Right ventricle myocardium superior (tissue), 1 donor: ENCODE data around the gene FEV. TPM values are rescaled to one million over a fixed set of nuclear protein-coding genes. Genes with fewer than 3 reads are reported as not detected.

Source experiments
- ATAC-seq: fragments of 200-7000 bp; cut with Tn5 transposase; one replicate; pipeline ENCODE4 v1.9.1; 2020; ENCODE audit warnings: mild to moderate bottlenecking; ENCODE audit not compliant: poor library complexity
- DNase-seq: peaks from one replicate; pipeline ENCODE4 v3.0.0-alpha.2; 2020
- intact Hi-C: fragments of 100-400 bp; cut with DNase I; formaldehyde crosslinking; loops from one replicate; pipeline ENCODE4 v1.11.2; 2022
- total RNA-seq: library from RNA; stranded (reverse); fragmentation: NEBNext Ultra II Directional; extraction: Animal tissue kit (Norgen Biotek cat#: 25700); gene quantifications from one replicate; pipeline ENCODE4 v1.2.1, GENCODE V29; 2021
- donor health status: DM: no; HTN: yes; CAD: no; lungs with severe emphysema.

Gene FEV
- total RNA-seq, 1 donor from 2014 or later, result not detected

DNA sequence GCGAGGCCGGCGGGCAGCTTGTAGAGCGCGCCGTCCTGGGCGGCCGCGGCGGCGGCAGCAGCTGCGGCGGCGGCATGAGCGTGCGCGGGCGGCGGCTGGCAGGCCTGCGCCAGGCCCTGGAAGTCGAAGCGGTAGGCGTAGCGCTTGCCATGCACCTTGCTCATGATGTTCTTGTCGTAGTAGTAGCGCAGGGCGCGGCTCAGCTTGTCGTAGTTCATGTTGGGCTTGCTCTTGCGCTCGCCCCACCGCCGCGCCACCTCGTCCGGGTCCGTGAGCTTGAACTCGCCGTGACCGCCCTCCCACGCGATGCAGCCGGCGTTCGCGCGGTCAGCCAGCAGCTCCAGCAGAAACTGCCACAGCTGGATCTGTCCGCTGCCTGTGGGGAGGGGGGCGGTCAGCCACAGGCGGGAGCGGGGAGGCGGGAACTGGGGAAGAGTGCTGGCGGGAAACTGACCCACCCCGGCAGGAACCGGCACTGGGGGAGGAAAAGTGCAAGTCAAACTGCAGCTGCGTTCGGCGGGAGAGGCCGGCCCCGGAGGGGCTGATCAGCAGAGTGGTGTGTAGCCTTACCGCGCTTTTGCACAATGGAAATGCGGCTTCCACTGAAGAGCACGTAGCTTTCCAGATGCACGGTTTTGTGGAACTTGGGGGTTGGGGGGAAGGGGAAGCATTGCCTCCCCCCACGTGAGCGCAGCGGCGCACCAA, 3.0 kb downstream of the FEV start:
- peak; percentile 36 for ATAC-seq
- intact Hi-C loops, result no loop called here
- no peak for DNase-seq

DNA sequence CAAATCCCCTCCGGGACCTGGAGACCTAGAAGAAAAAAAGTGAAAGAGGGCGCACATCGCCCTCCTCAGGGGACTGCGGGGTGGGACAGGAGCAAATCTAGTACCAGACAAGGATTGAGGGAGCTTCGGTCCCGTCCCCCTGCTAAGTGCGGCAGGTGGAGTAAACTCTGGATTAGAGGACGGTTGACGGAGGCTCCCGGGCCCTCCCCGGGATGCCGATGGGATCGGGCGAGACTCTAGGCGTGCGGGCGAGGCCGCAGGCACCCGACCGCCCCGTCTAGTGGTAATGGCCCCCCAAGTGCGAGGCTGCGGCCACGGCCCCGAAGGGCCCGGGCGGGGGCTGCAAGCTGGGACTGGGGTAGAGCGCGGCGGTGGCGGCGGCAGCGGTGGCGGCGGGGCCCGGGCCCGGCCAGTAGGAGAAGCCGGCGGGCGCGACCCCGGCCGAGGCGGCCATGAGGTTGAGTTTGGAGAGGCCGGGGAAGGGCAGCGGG, 3.5 kb downstream of the FEV start:
- DNase-seq (no peak), ATAC-seq (no peak)
- intact Hi-C loops, result no loop called here

DNA sequence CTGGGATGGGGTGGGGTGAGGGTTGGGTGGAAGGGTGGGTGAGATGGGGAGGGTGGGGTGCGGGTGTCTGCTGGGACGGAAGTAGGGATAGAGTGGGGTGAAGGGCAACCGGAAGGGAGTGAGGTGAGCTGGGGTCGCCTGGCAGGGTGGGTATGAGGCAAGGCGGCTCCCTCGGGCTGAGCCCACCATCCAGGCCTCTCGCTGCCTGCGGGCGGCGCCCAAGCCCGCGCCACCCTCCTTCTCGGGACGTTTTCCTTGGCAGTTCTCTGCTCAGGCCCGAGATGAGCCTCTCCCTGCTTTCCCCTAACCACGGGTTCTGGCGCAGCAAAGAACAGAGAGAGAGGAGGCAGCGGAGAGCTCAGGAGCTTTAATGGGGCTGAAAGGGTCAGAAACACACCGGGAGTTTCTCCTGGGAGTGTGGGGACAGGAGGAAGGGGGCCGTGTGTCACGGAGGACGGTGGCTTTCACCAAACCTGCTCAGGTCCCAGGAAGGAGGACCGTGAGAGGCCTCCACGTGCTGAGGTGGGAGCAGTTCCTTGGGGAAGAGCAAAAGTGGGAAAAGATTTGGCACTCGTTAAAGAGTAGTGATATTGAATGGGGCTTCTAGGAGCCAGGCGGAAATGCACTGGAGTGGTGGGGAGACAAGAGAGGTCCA, 4.1 kb downstream of the FEV start:
- intact Hi-C loops, result no loop called here
- ATAC-seq (no peak), DNase-seq (no peak)

DNA sequence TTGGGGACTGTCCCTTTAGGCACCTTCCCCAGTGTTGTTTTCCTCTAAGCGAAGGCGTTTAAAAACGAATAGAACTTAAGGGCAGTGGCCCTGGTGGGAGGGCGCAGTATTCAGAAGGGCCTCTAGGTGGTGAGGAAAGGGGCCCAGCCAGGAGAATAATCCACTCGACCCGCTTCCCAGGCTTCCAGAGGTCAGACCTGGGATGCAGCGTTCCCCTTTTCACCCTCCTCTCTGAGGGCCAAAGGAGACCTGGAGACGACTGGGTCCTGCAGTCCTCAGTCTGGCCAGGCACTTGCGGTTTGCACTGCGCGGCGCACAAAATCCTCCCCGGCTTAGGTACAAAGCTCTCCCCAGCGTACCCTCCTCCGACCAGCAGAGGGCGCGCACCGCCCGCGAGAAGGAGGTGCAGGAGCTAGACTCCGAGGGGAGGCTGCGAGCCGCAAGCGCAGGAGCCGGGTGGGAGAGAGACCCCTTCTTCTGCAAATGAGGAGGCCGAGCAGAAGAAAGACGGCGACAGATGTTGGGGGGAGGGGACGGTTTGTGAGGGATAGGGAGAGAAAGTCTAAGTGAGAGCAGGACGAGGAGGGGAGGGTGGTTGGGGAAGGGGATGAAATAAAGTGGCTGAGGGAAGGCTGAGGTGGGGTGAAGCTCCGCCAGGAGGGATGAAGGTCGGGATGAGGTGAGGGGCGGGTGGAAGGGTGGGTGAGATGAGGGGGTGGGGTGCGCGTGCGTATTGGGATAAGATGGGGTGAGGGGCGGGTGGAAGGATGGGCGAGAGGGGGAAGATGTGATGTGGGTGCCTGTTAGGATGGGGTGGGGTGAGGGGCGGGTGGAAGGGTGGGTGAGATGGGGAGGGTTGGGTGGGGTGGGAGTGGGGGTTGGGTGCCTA, 4.9 kb downstream of the FEV start:
- peak; percentile 96 for ATAC-seq
- intact Hi-C loops, result no loop called here
- DNase-seq, result peak; percentile 88

DNA sequence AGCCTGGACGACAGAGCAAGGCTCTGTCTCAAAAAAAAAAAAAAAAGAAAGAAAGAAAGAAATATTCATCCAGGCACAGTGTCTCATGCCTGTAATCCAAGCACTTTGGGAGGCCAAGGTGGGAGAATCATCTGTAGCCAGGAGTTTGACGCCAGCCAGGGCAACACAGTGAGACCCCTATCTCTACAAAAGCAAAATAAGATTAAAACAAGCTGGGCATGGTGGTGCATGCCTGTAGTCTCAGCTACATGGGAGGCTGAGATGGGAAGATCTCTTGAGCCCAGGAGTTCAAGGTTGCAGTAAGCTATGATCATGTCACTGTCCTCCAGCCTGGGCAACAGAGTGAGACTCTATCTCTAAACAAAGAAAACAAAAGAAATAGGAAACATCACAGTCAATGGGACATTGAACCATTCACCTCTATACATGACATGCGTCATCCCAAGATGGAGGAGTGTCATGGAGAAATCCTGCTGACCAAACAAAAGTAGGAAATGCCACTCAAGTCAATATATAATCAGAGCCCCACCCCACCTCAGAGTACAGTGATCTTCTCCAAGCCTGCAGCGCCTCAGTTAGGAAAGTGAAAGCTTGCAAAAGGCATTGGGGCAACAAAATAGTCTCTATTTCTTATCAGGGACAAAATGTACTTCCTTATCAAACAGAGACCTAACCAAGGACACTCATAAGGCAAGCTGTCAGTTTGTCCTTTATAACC, 9.8 kb downstream of the FEV start:
- ATAC-seq, result no peak
- intact Hi-C loops, result no loop called here
- DNase-seq, result no peak

DNA sequence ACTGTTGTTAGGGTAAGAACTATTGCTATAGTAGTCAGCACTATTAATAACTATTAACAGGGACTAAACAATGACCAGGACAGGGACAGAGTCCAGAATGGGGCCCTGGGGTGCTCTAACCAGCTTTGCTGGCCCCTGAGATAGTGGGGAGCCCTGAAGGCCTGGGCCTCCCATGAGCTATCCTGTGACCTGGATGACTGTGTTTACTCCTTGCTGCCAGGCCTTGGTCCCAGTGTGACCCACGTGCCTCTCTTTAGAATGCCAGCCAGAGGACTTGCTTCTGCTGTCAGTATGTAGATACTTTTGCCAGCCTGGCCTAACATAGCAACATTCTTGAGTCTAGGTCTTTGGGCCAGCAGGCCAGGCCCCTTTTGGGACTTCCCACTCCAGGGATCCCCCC, 14.1 kb downstream of the FEV start:
- DNase-seq, result no peak
- intact Hi-C loops, result no loop called here
- peak; percentile 65 for ATAC-seq

DNA sequence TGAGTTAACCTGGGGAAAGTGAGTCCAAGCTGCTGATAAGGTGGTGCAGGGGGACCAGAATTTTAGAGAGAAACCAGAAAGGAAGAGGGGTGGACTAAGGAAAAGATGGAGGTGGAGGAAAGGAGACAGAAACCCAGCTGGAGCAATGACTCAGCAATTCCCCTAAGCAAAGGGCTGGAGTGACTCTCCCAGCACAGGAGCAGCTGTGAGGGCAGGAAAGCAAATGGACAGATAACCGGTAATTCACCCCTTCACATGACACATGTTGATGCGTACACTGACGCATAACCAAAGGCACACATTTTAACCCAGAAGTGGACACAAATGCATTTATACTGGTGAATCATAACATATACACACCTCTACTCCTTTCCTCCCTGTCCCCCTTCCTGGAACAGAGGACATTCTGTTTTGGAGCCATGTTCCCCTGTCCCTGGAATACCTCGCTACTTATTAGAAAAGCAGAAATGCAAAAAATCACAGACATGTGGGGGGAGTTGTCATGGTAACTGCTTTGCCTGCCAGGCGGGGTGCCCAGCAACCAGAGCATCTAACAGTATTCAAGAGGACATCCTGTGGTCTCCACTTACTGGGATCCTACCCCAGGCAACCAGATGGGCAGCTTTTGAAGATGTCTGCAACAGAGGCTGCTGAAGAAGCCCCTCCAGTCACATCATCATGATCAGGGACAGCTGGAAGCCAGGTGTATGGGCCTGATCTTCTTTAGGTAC, 20.8 kb downstream of the FEV start:
- intact Hi-C loops, result no loop called here
- DNase-seq (no peak), ATAC-seq (no peak)

DNA sequence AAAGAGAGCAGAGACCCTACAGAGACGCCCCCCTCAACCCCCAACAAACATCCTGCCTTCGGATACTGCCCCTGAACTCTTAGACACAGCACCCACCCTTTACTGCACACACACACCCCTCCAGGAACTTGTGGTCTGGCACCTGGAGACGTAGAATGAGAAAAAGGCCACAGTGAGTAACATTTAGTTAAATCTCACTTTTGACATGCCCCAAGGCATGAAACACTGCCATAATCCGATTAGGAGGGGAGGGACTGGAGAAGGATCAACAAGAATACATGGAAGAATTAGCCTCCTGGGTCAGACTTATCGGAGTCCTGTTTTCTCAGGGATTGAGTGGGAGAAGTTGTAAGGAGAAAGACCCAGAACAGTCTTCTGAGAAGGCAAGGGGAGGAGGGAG, 21.4 kb downstream of the FEV start:
- DNase-seq, result no peak
- intact Hi-C loops, result no loop called here
- ATAC-seq, result no peak

DNA sequence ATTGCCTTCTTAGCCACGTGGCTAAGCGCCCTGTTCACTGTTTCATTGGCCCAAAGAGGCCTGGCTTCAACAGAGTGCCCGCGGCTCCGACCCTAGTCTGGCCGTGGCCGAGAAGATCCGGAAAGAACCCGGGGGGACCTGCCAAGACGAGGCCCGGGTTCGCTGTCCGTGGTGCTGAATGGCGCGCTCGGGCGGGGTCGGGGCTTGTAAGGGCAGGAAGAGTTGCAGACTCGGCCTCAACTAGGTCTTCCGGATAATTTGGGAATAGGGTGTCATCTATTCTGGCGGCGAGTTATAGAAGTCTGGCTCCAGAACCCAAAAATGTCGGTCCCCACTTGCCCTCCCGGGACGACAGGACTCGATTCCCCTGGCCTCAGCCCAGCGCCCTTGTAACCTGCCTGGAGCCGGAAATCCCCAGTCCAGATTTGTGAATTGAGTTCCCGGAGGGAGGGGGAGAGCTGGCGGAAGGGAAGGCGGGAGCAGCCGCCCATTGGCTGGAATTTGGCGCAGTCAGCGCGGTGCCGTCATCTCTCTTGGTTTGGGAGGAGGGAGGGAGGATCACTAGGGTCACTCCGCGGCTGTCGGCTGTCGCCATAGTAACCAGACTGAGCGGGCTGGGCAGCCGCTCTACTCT, 22.0 kb downstream of the FEV start:
- peak; percentile 76 for ATAC-seq
- DNase-seq, result peak; percentile 77
- intact Hi-C loops, result no loop called here

DNA sequence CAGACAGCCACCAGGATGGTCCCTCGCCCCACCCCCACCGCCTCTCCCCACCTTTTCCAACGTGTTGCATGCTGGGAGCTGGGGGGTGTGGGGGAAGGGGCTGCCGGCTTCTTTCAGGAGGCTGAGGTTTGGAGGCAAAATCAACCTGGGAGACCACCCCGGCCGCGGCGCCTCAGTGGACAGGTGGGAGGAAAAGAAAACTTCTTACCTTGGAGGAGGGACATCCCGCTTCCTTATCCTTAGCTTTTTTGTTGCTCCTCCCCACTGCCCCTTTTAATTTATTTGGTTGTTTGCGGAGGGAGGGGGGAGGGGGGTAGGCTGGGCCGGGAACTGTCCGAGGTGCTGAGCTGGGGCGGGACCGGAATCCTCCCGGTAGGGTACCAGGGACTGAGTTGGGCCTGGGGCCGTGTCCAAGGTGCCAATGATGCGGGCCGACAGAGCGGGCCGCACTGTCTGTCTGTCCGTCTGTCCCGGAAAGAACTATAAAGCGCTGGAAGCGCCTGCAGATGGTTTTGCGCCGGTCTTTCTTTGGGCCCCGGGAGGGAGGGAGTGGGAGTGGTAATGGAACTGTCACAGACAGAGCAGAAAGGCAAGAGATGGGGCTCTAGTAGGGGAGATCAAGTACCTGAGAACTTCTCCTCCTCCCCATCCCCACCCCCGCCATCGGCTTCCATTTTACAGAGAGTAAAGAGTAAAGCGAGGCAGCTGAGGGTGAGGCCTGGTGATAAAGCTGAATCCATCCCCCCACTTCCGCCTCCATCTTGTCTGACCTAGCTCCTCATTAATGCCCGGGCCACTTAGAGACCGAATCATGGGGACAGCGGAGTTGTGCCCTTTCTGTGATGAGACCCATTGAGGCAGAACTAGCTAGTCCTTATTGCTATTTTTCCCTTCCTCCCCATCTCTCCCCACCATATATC, 23.1 kb downstream of the FEV start:
- no peak for ATAC-seq
- intact Hi-C loops, result no loop called here
- no peak for DNase-seq

DNA sequence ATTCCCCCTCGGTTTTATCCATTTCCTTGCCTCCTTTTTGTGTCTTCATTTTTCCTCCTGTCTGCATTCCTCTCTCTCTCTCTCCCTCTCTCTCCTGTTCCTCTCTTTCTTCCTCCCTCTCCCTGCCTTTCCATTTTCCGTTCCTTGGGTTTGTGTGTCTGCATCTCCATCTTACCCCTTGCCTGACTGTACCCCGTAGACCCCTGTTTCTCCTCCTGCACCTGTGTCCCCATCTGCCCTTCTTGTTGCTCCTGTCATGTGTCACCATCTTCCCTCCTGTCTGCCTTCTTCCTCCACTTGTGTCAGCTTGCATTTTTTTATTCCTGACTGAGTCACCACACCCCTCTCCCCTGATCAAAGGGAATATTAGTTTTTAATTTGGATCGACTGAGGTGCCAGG, 23.8 kb downstream of the FEV start:
- intact Hi-C loops, result no loop called here
- DNase-seq (no peak), ATAC-seq (no peak)

DNA sequence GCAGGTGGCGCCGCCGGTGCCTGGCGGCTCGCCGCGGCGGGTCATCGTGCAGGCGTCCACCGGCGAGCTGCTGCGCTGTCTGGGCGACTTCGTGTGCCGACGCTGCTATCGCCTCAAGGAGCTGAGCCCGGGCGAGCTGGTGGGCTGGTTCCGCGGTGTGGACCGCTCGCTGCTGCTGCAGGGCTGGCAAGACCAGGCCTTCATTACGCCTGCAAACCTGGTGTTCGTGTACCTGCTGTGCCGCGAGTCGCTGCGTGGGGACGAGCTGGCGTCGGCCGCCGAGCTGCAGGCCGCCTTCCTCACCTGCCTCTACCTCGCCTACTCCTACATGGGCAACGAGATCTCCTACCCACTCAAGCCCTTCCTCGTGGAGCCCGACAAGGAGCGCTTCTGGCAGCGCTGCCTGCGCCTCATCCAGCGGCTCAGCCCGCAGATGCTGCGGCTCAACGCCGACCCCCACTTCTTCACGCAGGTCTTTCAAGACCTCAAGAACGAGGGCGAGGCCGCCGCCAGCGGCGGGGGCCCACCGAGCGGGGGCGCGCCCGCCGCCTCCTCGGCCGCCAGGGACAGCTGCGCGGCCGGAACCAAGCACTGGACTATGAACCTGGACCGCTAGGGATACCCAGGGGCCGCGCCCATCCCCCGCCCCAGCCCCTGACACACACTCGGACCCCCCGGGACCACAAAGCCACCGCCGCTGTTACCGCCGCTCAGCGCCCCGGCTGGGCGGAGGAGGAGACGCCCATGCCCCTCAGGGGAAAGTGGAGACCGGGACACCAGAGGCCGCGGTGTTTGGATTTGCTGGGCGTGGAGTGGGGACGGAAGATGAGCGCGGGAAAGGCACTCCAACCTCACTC, 24.4 kb downstream of the FEV start:
- DNase-seq (no peak), ATAC-seq (no peak)
- intact Hi-C loops, result no loop called here

DNA sequence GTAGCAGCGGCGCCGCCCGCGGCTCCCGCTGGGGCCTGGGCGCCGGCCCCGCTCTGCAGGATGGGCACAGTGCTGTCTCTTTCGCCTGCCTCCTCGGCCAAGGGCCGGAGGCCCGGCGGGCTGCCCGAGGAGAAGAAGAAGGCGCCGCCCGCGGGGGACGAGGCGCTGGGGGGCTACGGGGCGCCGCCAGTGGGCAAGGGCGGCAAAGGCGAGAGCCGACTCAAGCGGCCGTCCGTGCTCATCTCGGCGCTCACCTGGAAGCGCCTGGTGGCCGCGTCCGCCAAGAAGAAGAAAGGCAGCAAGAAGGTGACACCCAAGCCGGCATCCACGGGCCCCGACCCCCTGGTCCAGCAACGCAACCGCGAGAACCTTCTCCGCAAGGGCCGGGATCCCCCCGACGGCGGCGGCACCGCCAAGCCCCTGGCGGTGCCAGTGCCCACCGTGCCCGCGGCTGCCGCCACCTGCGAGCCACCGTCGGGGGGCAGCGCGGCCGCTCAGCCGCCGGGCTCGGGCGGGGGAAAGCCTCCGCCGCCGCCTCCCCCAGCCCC, 25.1 kb downstream of the FEV start:
- intact Hi-C loops, result no loop called here
- ATAC-seq (no peak), DNase-seq (no peak)

DNA sequence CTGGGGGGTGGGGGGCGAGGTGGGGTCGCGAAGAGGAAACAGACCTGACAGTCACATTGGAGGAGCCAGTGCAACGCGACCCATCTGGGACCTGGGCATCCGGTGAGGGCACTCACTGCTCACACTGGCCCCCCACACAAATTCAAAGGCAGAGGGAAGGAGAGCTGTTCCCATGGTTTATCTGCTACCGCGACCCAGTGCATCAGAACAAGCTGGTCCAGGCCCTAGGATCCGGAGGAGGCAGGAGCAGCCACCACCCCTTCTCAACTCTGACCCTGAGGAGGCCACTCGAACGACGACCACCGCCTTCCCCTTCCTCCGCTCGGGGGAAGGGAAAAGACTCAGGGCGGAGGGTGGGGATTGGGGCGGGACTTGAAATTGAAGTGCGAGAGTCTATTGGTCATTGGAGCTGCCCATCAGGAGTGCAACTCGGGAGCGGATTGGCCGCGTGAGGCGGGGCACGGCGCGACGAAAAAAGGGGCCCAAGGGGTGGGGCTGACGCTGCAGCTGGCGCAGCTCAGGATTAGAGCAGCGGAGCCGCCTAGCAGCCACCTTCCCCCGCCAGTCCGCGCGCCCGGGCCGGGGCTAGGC, 25.7 kb downstream of the FEV start, which contains the start of gene CDK5R2:
TSS of gene CDK5R2 (plus strand) at position 526 of the 591 bp plus-strand sequence. CDS start 155 bp downstream, outside the sequence.
- intact Hi-C loops, result no loop called here
- DNase-seq (peak; percentile 70), ATAC-seq (peak; percentile 88)

DNA sequence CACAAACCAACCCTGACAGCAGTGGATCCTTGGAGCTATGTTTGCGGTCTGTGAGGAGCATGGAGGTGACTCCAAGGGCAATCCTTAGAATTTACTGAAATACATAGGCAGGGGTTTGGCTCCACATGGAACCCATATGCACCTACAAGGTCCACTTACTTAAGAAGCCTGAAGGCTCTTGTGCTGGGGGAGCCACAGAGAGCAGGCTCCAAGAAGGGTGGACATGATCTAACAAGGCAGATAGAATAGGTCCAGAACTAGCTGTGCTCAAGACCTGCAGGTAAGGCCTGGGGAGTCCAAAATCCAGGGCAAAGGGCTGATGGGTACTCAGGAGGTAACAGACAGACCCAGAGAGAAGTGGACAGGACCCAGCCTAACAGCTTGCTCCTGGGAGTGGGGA, 26.7 kb downstream of the FEV start:
- intact Hi-C loops, result no loop called here
- ATAC-seq (no peak), DNase-seq (no peak)
